ENCODE results near the gene CHPF. TPM values are rescaled to one million over a fixed set of nuclear protein-coding genes. Genes with fewer than 3 reads are reported as not detected.
A peak's percentile ranks its signal among the peaks of the same experiment; 100 is the strongest.

The CHPF gene
- total RNA-seq, 1 experiment from 2014 or later, result 52.4 TPM

DNA sequence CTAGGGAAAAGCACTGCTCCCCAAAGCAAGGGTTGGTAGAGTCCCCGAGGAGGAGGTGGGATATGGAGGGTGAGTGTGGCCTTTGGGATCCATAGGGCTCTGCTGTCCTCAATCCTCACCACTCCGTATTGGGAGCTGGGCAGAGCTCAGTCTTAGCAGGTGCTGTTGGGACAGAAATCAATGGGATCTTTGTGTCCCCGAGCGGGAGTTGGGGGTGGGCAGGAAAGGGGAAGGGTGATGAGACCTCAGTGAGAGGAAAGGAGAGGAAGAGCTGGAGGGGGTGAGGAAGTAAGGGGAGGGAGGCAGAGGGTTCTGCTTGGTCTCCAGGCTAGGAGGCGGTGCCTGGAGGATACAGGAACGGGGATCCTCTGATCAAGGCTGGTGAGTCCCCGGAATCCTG, 26.7 kb downstream of the CHPF start:
- DNase-seq (ENCODE audit: extremely low read depth, low read depth), result no peak

DNA sequence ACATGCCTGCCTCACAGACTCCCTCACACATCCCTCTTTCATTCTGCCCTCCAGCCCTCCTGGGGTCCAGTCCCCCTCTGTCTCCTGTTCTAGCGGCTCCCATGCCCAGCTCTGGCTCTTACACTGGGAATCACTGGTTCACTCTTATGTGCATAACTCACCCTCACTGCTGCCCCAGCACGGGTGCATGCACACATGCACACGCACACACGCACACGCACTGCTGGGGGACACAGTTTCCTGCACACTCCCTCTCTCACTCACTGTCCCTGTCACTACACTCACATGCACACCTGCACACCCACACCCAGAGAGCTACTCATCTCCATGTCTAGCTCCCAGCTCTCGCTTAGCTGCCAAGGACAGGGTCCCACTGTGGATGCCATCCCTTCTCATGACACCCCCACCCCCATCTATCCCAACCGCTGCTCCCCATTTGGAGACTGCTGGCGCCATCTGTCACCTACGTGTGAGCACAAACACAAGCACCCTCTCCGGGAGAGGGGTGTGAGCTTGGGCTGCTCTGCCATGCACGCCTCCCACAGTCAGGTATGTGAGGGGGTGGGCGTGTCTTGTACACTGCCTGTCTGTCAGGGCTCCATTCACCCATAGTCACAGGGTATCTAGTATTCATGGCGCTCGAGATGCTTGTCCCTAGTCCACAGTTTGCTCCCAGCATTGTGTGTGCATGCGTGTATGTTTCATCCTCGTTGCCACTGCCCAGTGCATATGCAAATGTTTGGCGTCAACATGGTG, 27.6 kb downstream of the CHPF start:
- DNase-seq (ENCODE audit: extremely low read depth, low read depth), result no peak

DNA sequence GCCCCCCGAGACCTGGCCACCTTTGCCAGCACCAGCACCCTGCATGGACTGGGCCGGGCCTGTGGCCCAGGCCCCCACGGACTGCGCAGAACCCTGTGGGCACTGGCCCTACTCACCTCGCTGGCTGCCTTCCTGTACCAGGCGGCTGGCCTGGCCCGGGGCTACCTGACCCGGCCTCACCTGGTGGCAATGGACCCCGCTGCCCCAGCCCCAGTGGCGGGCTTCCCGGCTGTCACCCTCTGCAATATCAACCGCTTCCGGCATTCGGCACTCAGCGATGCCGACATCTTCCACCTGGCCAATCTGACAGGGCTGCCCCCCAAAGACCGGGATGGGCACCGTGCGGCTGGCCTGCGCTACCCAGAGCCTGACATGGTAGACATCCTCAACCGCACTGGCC, 28.8 kb downstream of the CHPF start:
- no peak for DNase-seq (ENCODE audit: extremely low read depth, low read depth)

- DNase-seq (ENCODE audit: extremely low read depth, low read depth), result no peak
These were observed 29.3 kb downstream of the CHPF start, which contains the start of gene ASIC4 for GRCh38 chr2:219514196-219514761. Gene ASIC4, plus strand, starts transcription at chr2:219514482. Its CDS starts 243 bp downstream, at chr2:219514725.

DNA sequence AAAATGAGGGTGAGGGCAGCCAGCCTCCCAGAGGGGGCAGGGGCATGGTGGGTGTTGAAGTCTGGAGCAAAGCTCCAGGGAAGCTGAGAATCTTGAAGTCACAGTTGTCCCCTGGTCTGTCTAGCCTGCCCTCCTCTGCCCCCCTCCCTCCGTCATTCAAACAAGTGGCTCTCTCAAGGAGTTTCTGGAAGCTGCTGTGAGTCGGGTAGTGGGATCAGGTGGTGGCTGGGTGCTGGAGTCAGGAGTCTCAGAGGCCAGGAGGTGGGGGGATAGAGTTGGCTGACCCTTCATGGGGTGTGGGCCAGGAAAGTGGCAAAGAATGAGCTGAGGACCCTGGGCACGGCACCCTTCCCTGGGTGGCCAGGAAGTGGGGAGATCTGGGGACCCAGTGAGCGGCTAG, 29.8 kb downstream of the CHPF start:
- DNase-seq (ENCODE audit: extremely low read depth, low read depth), result no peak

- no peak for DNase-seq (ENCODE audit: extremely low read depth, low read depth)
These were observed 30.9 kb downstream of the CHPF start for GRCh38 chr2:219512524-219513216.

DNA sequence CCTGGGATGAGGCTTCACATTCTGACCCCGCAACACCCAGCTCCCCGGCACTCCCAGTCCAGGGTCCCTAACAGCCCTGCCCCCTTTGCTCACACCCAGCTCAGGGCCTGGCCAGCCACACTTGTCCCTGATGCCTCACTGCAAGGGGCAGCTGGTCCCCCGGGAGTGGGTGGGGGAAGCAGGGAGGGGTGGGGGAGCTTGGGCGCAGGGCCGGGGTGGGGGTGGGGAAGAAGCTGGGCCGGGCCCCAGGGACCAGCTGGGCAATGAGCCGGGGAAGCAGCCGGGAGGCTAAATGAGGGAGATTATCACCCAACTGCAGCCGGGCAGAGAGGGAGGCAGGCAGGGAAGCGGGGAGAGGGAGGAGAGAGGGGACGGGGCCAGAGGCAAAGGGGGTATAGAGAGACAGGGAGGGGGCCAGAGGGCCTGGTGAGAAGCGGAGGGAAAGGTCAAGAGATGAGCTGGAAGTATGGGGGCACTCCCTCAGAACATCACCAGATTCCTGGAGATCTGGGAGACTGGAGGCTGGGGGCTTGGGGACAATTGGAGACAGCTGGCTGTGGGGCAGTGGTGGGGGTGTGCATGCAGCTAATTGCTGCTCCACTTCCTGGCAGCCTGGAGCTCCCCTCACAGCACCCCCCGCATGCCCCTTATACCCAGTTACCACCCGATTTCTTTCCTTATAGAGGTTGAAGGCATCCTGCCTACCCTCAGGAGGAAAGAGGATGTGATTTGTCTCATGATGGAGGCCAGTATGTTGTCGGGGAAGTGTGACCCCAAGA, 31.9 kb downstream of the CHPF start:
- DNase-seq (ENCODE audit: extremely low read depth, low read depth), result no peak

DNA sequence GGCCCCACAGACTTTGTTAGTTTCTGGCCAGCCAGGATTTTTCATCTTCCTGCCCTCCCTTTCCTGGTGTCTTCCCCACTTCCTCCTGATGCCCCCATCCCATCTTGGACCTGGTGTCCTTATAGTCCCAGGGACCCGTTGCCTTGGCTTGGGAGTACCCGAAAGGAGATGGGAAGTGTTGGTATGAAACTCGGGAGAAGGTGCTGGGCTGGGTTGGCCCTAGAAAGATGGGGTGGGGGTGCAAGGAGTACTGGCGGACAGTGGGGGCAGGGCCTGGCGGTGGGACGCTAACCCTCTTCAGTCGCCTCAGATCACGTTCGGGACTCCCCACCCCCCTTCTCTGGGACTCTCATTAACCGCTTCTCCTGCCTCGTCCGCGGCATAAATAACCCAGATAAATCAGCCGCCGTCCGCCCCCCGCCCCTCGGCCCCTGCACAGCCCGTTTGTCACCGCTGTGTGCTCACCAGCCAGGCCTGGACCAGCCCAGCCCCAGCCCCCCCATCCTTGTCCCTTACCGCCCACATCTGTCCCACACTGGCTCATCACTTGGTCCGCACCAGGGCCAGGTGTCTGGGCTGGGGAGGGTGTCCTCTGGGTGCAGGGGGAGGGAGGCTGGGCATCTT, 33.0 kb downstream of the CHPF start:
- no peak for DNase-seq (ENCODE audit: extremely low read depth, low read depth)

DNA sequence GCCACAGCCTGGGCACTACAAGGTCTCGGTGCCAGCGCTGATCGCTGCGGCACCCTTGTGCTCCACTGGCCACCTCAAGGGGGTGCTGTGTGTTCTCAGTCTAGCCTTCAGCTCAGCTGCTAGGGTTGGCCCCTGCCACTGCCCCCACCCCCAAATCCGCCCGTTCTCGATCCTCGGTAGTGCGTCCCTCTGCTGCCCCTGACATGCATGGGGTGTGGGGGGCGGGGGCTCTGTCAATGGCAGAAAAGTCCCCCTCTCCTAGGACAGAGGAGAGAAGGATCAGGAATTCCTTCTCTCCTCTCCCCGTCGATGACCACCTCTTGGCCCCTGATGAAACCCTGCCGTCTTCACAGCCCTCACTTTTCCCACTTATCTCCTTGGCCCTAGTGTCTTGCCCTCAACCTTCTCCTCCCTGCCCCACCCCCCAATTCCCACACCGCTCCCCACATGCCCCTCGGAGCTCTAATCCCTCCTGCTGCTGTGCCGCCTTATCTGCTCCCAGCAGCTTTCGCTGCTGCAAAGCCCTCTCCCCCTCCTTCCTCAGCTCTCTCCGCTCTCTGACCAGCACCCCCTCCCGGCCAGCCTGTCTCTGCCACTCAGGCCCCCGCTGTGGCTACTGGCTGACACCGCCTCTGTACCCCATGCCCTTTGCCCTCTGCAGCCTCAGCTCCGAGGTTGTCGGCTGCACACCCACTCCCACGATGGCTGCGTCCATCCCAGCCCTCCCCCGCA, 33.7 kb downstream of the CHPF start:
- DNase-seq (ENCODE audit: extremely low read depth, low read depth), result peak; percentile 56

DNA sequence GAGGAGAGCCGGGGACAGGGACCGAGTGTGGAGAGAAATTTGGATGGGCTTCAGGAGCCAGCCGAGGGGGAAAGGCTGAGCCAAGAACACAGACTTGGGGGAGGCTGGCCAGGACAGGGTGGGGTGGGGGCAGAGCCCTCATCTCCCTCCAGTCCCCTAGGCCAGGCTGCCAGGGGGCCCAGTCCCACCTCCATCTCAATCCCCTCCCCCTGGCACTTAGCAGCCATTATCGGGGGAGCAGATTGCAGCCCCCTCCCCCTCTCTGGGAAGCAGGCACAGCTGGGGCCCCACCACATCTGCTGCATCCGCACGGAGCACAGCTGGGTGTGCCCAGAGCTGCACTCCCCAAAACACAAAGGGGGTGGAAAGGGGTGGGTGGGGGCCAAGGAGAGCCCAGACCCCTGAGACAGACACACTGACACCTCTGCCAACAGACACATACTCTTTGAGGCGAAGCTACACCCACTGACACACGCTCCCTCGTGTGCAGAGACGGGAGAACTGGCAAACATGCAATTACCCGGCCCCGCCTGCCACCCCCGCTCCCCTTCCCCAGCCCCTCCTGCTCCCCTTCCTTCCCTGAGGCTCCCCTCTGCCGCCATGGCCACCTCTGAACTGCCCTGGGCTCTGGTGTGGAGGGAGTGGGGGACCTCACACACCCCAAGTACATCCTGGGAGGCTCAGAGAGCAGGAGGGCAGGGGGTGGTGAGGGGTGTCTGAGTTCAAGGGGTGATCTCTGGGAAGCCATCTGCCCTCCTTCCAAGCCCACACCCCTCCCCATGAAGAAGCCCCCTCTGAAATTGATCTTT, 34.4 kb downstream of the CHPF start:
- DNase-seq (ENCODE audit: extremely low read depth, low read depth), result no peak

GRCh38 chr2:219508444-219508734, 35.2 kb downstream of the CHPF start:
- no peak for DNase-seq (ENCODE audit: extremely low read depth, low read depth)

DNA sequence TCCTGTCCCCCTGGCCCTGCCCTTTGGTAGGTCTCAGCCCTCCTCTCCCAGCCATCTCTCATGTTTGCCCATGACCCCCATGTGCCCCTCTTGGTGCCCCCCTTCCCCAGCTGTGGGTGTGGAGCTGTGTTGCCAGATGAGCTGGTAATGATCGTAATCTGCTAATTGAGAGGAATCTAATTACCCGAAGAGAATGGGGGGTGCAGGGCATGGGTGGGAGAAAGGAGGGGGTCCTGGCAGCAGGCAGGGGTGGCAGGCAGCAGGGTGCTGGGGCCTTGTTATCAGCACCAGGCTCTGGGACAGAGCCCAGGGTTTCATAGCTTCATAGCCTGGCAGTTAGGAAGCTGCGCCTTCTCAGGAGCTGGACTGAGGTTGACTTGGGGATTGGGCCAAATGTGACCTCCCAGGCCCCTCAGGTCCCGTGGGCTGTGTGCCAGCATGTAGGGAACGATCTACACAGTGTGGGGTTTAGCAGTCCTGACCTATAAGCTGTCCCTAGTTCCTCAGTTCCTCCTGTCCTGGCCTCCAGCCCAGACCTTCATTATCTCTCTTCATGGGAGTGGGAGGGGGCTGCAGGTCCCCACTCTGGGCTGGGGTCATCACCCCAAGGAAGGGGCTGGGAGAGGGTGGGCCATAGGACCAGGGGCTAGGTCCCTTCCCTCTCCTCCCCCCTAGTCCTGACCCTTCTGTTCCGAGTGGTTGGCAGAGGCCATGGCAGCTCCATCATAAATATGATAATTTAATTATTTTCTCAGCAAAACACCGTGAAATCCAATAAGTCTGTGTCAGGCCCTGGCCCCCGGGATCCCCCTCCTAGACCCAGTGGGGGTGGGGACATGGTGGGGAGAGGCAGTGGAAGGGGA, 35.8 kb downstream of the CHPF start:
- DNase-seq (ENCODE audit: extremely low read depth, low read depth), result no peak

GRCh38 chr2:219506802-219507526, 36.6 kb downstream of the CHPF start:
- no peak for DNase-seq (ENCODE audit: extremely low read depth, low read depth)

GRCh38 chr2:219506153-219506801, 37.3 kb downstream of the CHPF start:
- DNase-seq (ENCODE audit: extremely low read depth, low read depth), result no peak

GRCh38 chr2:219505585-219505984, 38.0 kb downstream of the CHPF start:
- DNase-seq (ENCODE audit: extremely low read depth, low read depth), result no peak

GRCh38 chr2:219502618-219503017, 41.0 kb downstream of the CHPF start:
- DNase-seq (ENCODE audit: extremely low read depth, low read depth), result no peak

DNA sequence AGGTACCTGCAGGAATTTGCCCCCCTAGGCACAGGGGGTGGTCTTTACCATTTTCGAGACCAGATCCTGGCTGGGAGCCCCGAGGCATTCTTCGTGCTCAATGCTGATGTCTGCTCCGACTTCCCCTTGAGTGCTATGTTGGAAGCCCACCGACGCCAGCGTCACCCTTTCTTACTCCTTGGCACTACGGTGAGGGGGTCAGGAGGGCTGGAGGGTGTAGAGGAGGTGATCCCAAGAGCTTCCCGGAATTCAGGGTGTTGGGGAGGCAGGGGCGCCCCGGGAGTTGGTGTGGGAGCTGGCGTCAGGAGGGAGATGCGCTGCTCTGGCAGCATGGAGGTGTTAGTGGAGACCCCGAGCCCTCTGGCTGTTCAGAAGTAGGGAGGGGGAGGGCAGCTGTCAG, 41.8 kb downstream of the CHPF start:
- no peak for DNase-seq (ENCODE audit: extremely low read depth, low read depth)
